ENCODE measurements around the gene ENTPD8. TPM values are rescaled to one million over a fixed set of nuclear protein-coding genes. Genes with fewer than 3 reads are reported as not detected.

Gene ENTPD8
- total RNA-seq, 1 experiment from 2014 or later: 5.4 TPM

GRCh38 chr9:137421838-137422603 is 19.1 kb downstream of the ENTPD8 start:
- Histone ChIP-seq H3K27ac (peak overlapping the region; percentile 28), H3K4me2 (peak overlapping the region; percentile 90), H2AFZ (peak overlapping the region; percentile 79), H3K79me2 (ENCODE audit: low read depth) (peaks cover 29% of the 10 kb centered on the region), H3K27me3 (ENCODE audit: insufficient read depth, low read depth) (no peaks in the 10 kb centered on the region), H4K20me1 (ENCODE audit: insufficient read depth) (no peaks in the 10 kb centered on the region), H3K36me3 (ENCODE audit: low read depth) (no peaks in the 10 kb centered on the region), H3K4me1 (replicated peaks; ENCODE audit: insufficient read depth) (peaks cover 17% of the 10 kb centered on the region), H3K9me2 (ENCODE audit: insufficient read depth) (no peaks in the 10 kb centered on the region), H3F3A (ENCODE audit: insufficient read depth, low read depth) (peaks cover 15% of the 10 kb centered on the region), H3K9me3 (ENCODE audit: insufficient read depth, low read depth) (no peaks in the 10 kb centered on the region), H3K4me3 (peak overlapping the region; percentile 86)
- intact Hi-C loops (cut with micrococcal nuclease; ENCODE audit: unreplicated experiment): loop anchor here (2.0 to 5.0 kb wide), 2 partner anchors 105 to 121 kb away; no protein-coding TSS in a partner anchor
- DNase-seq: no peak
- no peak for TF ChIP-seq CTCF (conservative IDR thresholded peaks at IDR 0.05)
- ChIA-PET POLR2A (ENCODE audit: unreplicated experiment) (no interaction called here), CTCF (interaction anchor here (0.5 to 0.7 kb wide), 3 partner anchors 373 to 732 kb away, joined by 3 to 8 read pairs (median 7); no protein-coding TSS in a partner anchor)
- TSS peak; percentile 62 for BruUV-seq (replicated peaks)

- intact Hi-C loops (cut with micrococcal nuclease; ENCODE audit: unreplicated experiment): no loop called here
- no peak for DNase-seq
- peaks cover 22% of the 10 kb centered on the region for H3K79me2 ChIP-seq (ENCODE audit: low read depth)
- no peak overlapping the region for H3K4me2 ChIP-seq
- H4K20me1 ChIP-seq (ENCODE audit: insufficient read depth): no peaks in the 10 kb centered on the region
- H3K36me3 ChIP-seq (ENCODE audit: low read depth): no peaks in the 10 kb centered on the region
- no peak overlapping the region for H3K27ac ChIP-seq
- no peak overlapping the region for H3K4me3 ChIP-seq
- H3K9me3 ChIP-seq (ENCODE audit: insufficient read depth, low read depth): no peaks in the 10 kb centered on the region
- ChIA-PET CTCF (no interaction called here), POLR2A (ENCODE audit: unreplicated experiment) (no interaction called here)
- no TSS peak for BruUV-seq (replicated peaks)
- H2AFZ ChIP-seq: no peak overlapping the region
- peaks cover 9% of the 10 kb centered on the region for H3K4me1 ChIP-seq (replicated peaks; ENCODE audit: insufficient read depth)
- no peaks in the 10 kb centered on the region for H3K27me3 ChIP-seq (ENCODE audit: insufficient read depth, low read depth)
- no peaks in the 10 kb centered on the region for H3K9me2 ChIP-seq (ENCODE audit: insufficient read depth)
- TF ChIP-seq CTCF (conservative IDR thresholded peaks at IDR 0.05): no peak
- no peak for TF ChIP-seq EZH2 (IDR thresholded peaks at IDR 0.05; ENCODE audit: low read depth)
- H3F3A ChIP-seq (ENCODE audit: insufficient read depth, low read depth): peaks cover 19% of the 10 kb centered on the region; the same call in 1 of the 2 replicates
These were observed 23.8 kb downstream of the ENTPD8 start for GRCh38 chr9:137417161-137418021.

DNA sequence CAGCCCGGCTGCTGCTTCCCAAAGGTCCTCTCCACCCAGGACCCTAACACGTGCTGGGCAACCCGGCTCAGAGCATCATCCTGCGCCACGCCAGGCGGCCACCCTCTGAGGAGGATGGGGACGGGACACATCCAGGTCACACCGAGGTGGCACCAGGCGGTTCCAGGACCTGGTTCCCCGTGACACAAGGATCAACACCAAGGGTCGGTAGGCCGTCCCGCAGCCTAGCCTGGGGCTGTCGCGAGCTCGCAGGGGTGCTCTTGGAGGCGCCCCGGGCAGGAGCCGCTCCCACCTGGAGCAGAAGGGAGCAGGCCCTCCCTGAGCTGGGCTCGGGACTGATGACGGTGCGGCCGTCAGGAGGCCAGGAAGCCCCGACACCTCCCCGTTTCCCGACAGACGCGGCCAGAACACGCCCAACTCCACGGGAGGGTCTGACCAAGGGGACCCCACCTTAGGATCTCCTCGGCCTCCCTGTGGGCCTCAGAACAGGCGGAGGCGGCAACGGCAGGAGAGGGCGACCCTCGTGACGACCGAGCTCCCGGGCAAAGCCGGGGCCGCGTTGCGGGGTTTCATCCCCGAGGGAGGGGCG is 24.5 kb downstream of the ENTPD8 start:
- no peaks in the 10 kb centered on the region for H3K9me3 ChIP-seq (ENCODE audit: insufficient read depth, low read depth)
- H3K4me1 ChIP-seq (replicated peaks; ENCODE audit: insufficient read depth): peaks cover 11% of the 10 kb centered on the region
- BruUV-seq (replicated peaks): no TSS peak
- peaks cover 15% of the 10 kb centered on the region for H3K79me2 ChIP-seq (ENCODE audit: low read depth)
- no peak for DNase-seq
- no peak overlapping the region for H2AFZ ChIP-seq
- H3K36me3 ChIP-seq (ENCODE audit: low read depth): no peaks in the 10 kb centered on the region
- no peak overlapping the region for H3K4me2 ChIP-seq
- no peak overlapping the region for H3K27ac ChIP-seq
- H3F3A ChIP-seq (ENCODE audit: insufficient read depth, low read depth): peaks cover 22% of the 10 kb centered on the region; the same call in 1 of the 2 replicates
- intact Hi-C loops (cut with micrococcal nuclease; ENCODE audit: unreplicated experiment): no loop called here
- TF ChIP-seq EZH2 (IDR thresholded peaks at IDR 0.05; ENCODE audit: low read depth) (no peak), CTCF (conservative IDR thresholded peaks at IDR 0.05) (no peak)
- CTCF ChIA-PET: no interaction called here
- H3K4me3 ChIP-seq: no peak overlapping the region
- POLR2A ChIA-PET (ENCODE audit: unreplicated experiment): no interaction called here
- no peaks in the 10 kb centered on the region for H4K20me1 ChIP-seq (ENCODE audit: insufficient read depth)
- no peaks in the 10 kb centered on the region for H3K9me2 ChIP-seq (ENCODE audit: insufficient read depth)
- no peaks in the 10 kb centered on the region for H3K27me3 ChIP-seq (ENCODE audit: insufficient read depth, low read depth)

Measured in PC-9 (cell line).